Skeletal muscle tissue (tissue), 4 donors: Measurements from ENCODE around the gene SRRM1. TPM values are rescaled to one million over a fixed set of nuclear protein-coding genes. Genes with fewer than 3 reads are reported as not detected.

Source experiments
- H3K27ac ChIP-seq: one replicate; pipeline ENCODE4 v1.7.0; 2013; ENCODE audit warnings: mild to moderate bottlenecking, low read depth, low read length, inconsistent platforms
- H3K27me3 ChIP-seq, 3 donors: one replicate each; pipeline ENCODE4 v1.7.0; 2013; ENCODE audit warnings: low read length in 3 of 3; ENCODE audit not compliant: control insufficient read depth in 3 of 3, insufficient read depth in 3 of 3
- H3K36me3 ChIP-seq, 3 donors: one replicate each; pipeline ENCODE4 v1.7.0; 2013; ENCODE audit warnings: low read length in 3 of 3; ENCODE audit not compliant: control insufficient read depth in 3 of 3, insufficient read depth in 3 of 3
- H3K4me1 ChIP-seq, 3 donors: one replicate each; pipeline ENCODE4 v1.7.0; 2013; ENCODE audit warnings: low read length in 3 of 3, mild to moderate bottlenecking in 3 of 3; ENCODE audit not compliant: control insufficient read depth in 3 of 3, insufficient read depth in 3 of 3
- H3K4me3 ChIP-seq, 3 donors: one replicate each; pipeline ENCODE4 v1.7.0; 2013; ENCODE audit warnings: low read length in 3 of 3
- H3K9ac ChIP-seq, 3 donors: one replicate each; pipeline ENCODE4 v1.7.0; 2013; ENCODE audit warnings: low read length in 3 of 3, mild to moderate bottlenecking in 3 of 3, moderate library complexity in 2 of 3, low read depth in 1 of 3
- H3K9me3 ChIP-seq, 3 donors: one replicate each; pipeline ENCODE4 v1.7.0; 2013; ENCODE audit warnings: low read length in 3 of 3; ENCODE audit not compliant: control insufficient read depth in 3 of 3
- total RNA-seq: library from RNA; depleted of rRNA; stranded (reverse); fragments of >200 nt; gene quantifications from one replicate; pipeline ENCODE4 v1.2.3, GENCODE V29; 2014
- donor health status: Osteomylitis.

SRRM1 gene
- total RNA-seq: 29.2 TPM

- peak within 1 kb of the TSS; percentile 100 for H3K27ac ChIP-seq
These were observed at the start of gene SRRM1 for GRCh38 chr1:24642481-24643362. TSS of gene SRRM1 (plus strand) at chr1:24643302. CDS start at chr1:24643327, 25 bp downstream.

GRCh38 chr1:24594328-24594598 lies 48.8 kb upstream of the SRRM1 start:
- no peaks in the 10 kb centered on the region for H3K36me3 ChIP-seq
- no peak overlapping the region for H3K27ac ChIP-seq
- H3K27me3 ChIP-seq: peaks cover 0 to 15% (median 5%) of the 10 kb centered on the region in 3 donors
- H3K9ac ChIP-seq: no peak overlapping the region
- H3K9me3 ChIP-seq: no peaks in the 10 kb centered on the region
- H3K4me3 ChIP-seq: no peak overlapping the region
- no peaks in the 10 kb centered on the region for H3K4me1 ChIP-seq

More at GRCh38 chr1:24642481-24643362, at the start of gene SRRM1:
- peaks cover 21 to 27% (median 27%) of the 10 kb centered on the region in 3 donors for H3K4me1 ChIP-seq
- H3K36me3 ChIP-seq: peaks cover 11 to 15% (median 14%) of the 10 kb centered on the region in 3 donors
- peak within 1 kb of the TSS; percentile 99 to 100 (median 100) for H3K9ac ChIP-seq
- no peaks in the 10 kb centered on the region for H3K9me3 ChIP-seq
- H3K4me3 ChIP-seq: peak within 1 kb of the TSS; percentile 93 to 100 (median 99)
- H3K27me3 ChIP-seq: no peaks in the 10 kb centered on the region

GRCh38 chr1:24596401-24596880 lies 46.7 kb upstream of the SRRM1 start:
- no peak overlapping the region for H3K9ac ChIP-seq
- H3K9me3 ChIP-seq: no peaks in the 10 kb centered on the region
- no peaks in the 10 kb centered on the region for H3K36me3 ChIP-seq
- H3K27ac ChIP-seq: no peak overlapping the region
- H3K27me3 ChIP-seq: peaks cover 5 to 15% (median 9%) of the 10 kb centered on the region in 3 donors
- H3K4me1 ChIP-seq: no peaks in the 10 kb centered on the region
- H3K4me3 ChIP-seq: no peak overlapping the region

- H3K4me1 ChIP-seq: no peaks in the 10 kb centered on the region
- no peak overlapping the region for H3K9ac ChIP-seq
- no peaks in the 10 kb centered on the region for H3K9me3 ChIP-seq
- no peaks in the 10 kb centered on the region for H3K36me3 ChIP-seq
- H3K27me3 ChIP-seq: peaks cover 5 to 11% (median 9%) of the 10 kb centered on the region in 3 donors
- no peak overlapping the region for H3K27ac ChIP-seq
- H3K4me3 ChIP-seq: no peak overlapping the region
These were observed 43.8 kb upstream of the SRRM1 start for GRCh38 chr1:24599265-24599664.

GRCh38 chr1:24600551-24600950 lies 42.6 kb upstream of the SRRM1 start:
- H3K36me3 ChIP-seq: no peaks in the 10 kb centered on the region

GRCh38 chr1:24605534-24606295 lies 37.4 kb upstream of the SRRM1 start:
- no peaks in the 10 kb centered on the region for H3K36me3 ChIP-seq
- no peak overlapping the region for H3K4me3 ChIP-seq
- H3K9ac ChIP-seq: no peak overlapping the region
- no peaks in the 10 kb centered on the region for H3K9me3 ChIP-seq
- H3K27ac ChIP-seq: no peak overlapping the region
- H3K27me3 ChIP-seq: peaks cover 2 to 11% (median 6%) of the 10 kb centered on the region in 3 donors
- no peaks in the 10 kb centered on the region for H3K4me1 ChIP-seq

More at GRCh38 chr1:24600551-24600950, 42.6 kb upstream of the SRRM1 start:
- Histone ChIP-seq H3K9ac (no peak overlapping the region), H3K4me3 (no peak overlapping the region), H3K27ac (no peak overlapping the region), H3K27me3 (peaks cover 3 to 7% (median 5%) of the 10 kb centered on the region in 3 donors), H3K9me3 (no peaks in the 10 kb centered on the region), H3K4me1 (no peaks in the 10 kb centered on the region)

- Histone ChIP-seq H3K9me3 (no peaks in the 10 kb centered on the region), H3K27ac (no peak overlapping the region)
These were observed 36.9 kb upstream of the SRRM1 start for GRCh38 chr1:24606296-24606605.

GRCh38 chr1:24606621-24607020 lies 36.5 kb upstream of the SRRM1 start:
- Histone ChIP-seq H3K27me3 (peaks cover 0 to 10% (median 7%) of the 10 kb centered on the region in 3 donors), H3K4me3 (no peak overlapping the region), H3K27ac (no peak overlapping the region), H3K9ac (no peak overlapping the region), H3K9me3 (no peaks in the 10 kb centered on the region), H3K36me3 (no peaks in the 10 kb centered on the region), H3K4me1 (no peaks in the 10 kb centered on the region)

More at GRCh38 chr1:24606296-24606605, 36.9 kb upstream of the SRRM1 start:
- Histone ChIP-seq H3K4me1 (no peaks in the 10 kb centered on the region), H3K9ac (no peak overlapping the region), H3K36me3 (no peaks in the 10 kb centered on the region), H3K4me3 (no peak overlapping the region), H3K27me3 (peaks cover 0 to 10% (median 7%) of the 10 kb centered on the region in 3 donors)

GRCh38 chr1:24609949-24610517 lies 33.1 kb upstream of the SRRM1 start:
- no peaks in the 10 kb centered on the region for H3K4me1 ChIP-seq
- no peak overlapping the region for H3K27ac ChIP-seq
- no peaks in the 10 kb centered on the region for H3K36me3 ChIP-seq
- no peaks in the 10 kb centered on the region for H3K9me3 ChIP-seq
- no peak overlapping the region for H3K4me3 ChIP-seq
- H3K9ac ChIP-seq: no peak overlapping the region
- H3K27me3 ChIP-seq: peaks cover 0 to 10% (median 7%) of the 10 kb centered on the region in 3 donors
